Central memory CD8-positive, alpha-beta T cell (primary cell): ENCODE data around the gene SGTB.

Experiments used
- ATAC-seq: fragments of 150-1000 bp; cut with Tn5 transposase; replicated peaks from 2 replicates; pipeline ENCODE4 v1.10.0; 2022; ENCODE audit warnings: mild to moderate bottlenecking, moderate FRiP score, moderate number of reproducible peaks; ENCODE audit not compliant: poor library complexity, severe bottlenecking; ENCODE audit errors: extremely low read depth
- DNase-seq, 2 donors: peaks; one replicate each; pipeline ENCODE4 v3.0.0; 2021; ENCODE audit warnings: low spot score in 2 of 2
- H3K27ac Mint-ChIP-seq: one replicate; pipeline ENCODE4 v1.8.0; 2022; ENCODE audit warnings: low read depth, mild to moderate bottlenecking, moderate library complexity, mixed read lengths
- H3K27me3 Mint-ChIP-seq: one replicate; pipeline ENCODE4 v1.8.0; 2022; ENCODE audit warnings: mixed read lengths
- H3K36me3 Mint-ChIP-seq: one replicate; pipeline ENCODE4 v1.8.0; 2022; ENCODE audit warnings: mild to moderate bottlenecking, moderate library complexity, mixed read lengths; ENCODE audit not compliant: insufficient read depth
- H3K4me1 Mint-ChIP-seq: one replicate; pipeline ENCODE4 v1.8.0; 2022; ENCODE audit warnings: mixed read lengths
- H3K4me3 Mint-ChIP-seq: one replicate; pipeline ENCODE4 v1.8.0; 2022; ENCODE audit warnings: mild to moderate bottlenecking, moderate library complexity, mixed read lengths
- H3K9me3 Mint-ChIP-seq: one replicate; pipeline ENCODE4 v1.8.0; 2022; ENCODE audit warnings: mixed read lengths

The SGTB gene, protein sequence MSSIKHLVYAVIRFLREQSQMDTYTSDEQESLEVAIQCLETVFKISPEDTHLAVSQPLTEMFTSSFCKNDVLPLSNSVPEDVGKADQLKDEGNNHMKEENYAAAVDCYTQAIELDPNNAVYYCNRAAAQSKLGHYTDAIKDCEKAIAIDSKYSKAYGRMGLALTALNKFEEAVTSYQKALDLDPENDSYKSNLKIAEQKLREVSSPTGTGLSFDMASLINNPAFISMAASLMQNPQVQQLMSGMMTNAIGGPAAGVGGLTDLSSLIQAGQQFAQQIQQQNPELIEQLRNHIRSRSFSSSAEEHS

DNA sequence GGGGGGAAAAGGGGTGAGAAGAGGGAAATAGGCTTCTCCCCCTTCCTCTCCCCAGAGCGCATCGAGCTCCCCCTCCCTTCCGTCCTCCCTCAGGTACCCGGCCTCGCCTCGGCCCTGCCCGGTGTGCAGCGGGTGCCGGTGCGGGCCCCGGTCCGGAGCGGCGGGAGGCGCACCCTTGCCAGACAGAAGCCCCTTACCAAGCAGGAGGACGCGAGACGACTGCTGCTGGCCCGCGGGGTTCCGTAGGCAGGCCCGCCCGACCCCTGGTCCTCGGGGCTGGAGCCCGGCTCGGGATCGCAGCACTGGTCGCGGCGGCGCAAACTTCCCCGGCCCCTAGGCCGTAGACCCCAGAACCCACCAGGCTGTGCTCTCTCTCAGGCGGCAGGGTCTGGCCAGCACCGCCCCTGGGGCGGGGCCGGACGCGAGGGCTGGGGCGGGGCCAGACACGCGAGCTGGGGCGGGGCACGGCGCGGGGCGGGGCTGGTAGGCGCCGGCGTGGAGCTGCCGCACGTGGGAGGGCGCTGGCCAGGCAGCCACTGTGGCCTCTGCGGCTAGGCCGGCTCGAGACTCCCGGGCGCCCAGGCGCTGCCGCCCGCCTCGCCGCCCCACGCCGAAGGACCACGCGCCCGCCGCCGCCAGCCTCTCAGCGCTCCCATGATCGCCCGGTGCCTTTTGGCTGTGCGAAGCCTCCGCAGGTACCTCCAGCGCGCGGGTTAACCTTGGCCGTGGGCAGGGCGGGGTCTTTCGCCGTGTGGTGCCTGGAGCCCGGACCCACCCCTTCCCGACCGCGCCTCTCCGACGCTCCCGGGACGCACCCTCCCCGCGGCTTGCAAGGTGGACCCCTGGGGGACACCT is at the start of gene SGTB, which contains the start of gene NLN:
SGTB (minus strand) TSS at position 390 of the 855 bp plus-strand sequence. CDS start 1,302 bp downstream, outside the sequence.
NLN (plus strand) TSS at position 486 of the 855 bp plus-strand sequence; CDS start at position 655, 169 bp downstream.
- Mint-ChIP-seq H3K36me3 (peaks cover 5% of the 10 kb centered on the region), H3K9me3 (no peaks in the 10 kb centered on the region), H3K4me1 (peaks cover 19% of the 10 kb centered on the region), H3K4me3 (peak within 1 kb of the TSS; percentile 91), H3K27me3 (no peaks in the 10 kb centered on the region), H3K27ac (peak within 1 kb of the TSS; percentile 91)
- peak; percentile 69 for DNase-seq
- peak; percentile 84 for ATAC-seq

DNA sequence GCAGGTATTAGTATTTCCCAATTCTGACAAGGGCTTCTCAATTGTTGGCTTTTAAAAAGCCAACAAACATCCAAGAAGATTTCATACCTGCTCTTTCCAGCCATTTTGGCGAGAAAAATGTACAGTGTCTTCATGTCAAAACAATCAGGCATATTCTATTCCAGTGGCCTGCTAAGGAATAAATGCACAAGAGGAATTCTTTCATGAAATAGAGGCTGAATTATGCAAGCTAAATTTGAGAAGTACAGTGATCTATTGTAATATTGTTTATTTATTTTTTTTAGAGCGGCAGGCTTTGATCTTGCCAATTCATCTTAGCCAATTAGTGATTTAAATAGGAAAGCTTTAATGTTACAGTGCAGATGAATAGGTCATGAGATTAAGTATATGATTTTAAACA is 49.4 kb upstream of the SGTB start:
- H3K27ac Mint-ChIP-seq = no peak overlapping the region
- no peaks in the 10 kb centered on the region for H3K36me3 Mint-ChIP-seq
- no peak overlapping the region for H3K4me3 Mint-ChIP-seq
- H3K4me1 Mint-ChIP-seq = no peaks in the 10 kb centered on the region
- ATAC-seq (no peak), DNase-seq (no peak)
- no peaks in the 10 kb centered on the region for H3K9me3 Mint-ChIP-seq
- no peaks in the 10 kb centered on the region for H3K27me3 Mint-ChIP-seq

DNA sequence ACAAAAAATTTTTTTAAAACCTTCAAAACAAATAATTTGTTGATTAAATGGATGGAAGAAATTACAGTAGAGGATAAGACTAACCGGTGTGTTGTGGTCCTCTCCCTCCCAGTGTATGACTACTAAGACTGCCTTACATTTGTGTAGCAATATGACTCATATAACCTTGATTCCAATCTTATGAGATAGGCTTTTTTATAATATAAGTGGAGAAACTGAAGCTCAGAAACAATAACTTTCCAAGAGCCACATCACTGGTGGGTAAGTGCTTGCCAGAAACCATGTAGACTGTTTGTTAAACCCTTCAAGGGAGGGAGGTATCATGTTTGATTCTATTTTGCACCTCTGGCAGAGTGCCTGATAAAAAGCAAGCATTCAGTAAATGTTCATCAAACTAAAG is 47.6 kb upstream of the SGTB start:
- H3K36me3 Mint-ChIP-seq = no peaks in the 10 kb centered on the region
- no peak for ATAC-seq
- no peak for DNase-seq
- no peak overlapping the region for H3K4me3 Mint-ChIP-seq
- H3K9me3 Mint-ChIP-seq = no peaks in the 10 kb centered on the region
- H3K4me1 Mint-ChIP-seq = no peaks in the 10 kb centered on the region
- no peak overlapping the region for H3K27ac Mint-ChIP-seq
- no peaks in the 10 kb centered on the region for H3K27me3 Mint-ChIP-seq

DNA sequence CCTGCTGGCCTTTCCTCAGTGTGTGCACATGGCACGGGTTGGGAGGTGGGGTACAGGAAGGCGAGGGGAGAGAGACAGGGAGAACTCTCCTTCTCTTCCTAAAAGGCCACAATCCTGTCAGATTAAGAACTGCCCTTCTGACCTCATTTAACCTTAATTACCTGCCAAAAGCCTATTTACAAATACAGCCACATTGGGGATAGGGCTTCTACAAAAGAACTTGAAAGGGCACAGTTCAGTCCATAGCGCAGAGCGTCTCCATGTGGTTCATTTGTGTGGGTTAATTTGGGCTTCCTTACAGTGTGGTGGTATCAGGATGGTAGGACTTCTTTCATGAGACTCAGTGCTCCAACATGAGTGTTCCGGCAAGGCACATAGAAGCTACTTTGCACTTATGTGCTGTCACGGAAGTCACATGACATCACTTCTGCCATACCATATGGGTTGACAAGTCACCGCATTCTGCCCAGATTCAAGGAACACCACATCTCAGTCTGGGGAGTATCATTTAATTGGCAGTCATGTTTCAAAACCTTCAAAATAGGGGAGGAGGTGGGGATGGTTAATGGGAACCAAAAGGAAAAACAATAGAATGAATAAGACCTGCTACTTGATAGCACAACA is 46.9 kb upstream of the SGTB start:
- Mint-ChIP-seq H3K27ac (no peak overlapping the region), H3K27me3 (no peaks in the 10 kb centered on the region), H3K36me3 (no peaks in the 10 kb centered on the region), H3K4me3 (no peak overlapping the region), H3K4me1 (no peaks in the 10 kb centered on the region), H3K9me3 (no peaks in the 10 kb centered on the region)
- no peak for ATAC-seq
- no peak for DNase-seq

DNA sequence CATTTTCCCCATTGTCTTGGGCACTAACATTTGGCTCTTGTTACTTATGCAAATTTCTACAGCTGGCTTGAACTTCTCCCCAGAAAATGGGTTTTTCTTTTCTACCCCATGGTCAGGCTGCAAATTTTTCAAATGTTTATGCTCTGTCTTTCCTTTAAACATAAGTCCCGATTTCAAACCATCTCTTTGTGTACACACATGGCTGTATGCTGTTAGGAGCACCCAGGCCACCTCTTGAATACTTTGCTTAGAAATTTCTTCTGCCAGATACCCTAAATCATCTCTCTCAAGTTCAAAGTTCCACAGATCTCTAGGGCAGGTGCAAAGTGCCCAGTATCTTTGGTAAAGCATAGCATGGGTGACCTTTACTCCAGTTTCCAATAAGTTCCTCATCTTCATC is 45.7 kb upstream of the SGTB start:
- no peaks in the 10 kb centered on the region for H3K9me3 Mint-ChIP-seq
- H3K4me3 Mint-ChIP-seq = no peak overlapping the region
- no peaks in the 10 kb centered on the region for H3K36me3 Mint-ChIP-seq
- DNase-seq = no peak
- H3K27me3 Mint-ChIP-seq = no peaks in the 10 kb centered on the region
- no peak for ATAC-seq
- no peaks in the 10 kb centered on the region for H3K4me1 Mint-ChIP-seq
- H3K27ac Mint-ChIP-seq = no peak overlapping the region

DNA sequence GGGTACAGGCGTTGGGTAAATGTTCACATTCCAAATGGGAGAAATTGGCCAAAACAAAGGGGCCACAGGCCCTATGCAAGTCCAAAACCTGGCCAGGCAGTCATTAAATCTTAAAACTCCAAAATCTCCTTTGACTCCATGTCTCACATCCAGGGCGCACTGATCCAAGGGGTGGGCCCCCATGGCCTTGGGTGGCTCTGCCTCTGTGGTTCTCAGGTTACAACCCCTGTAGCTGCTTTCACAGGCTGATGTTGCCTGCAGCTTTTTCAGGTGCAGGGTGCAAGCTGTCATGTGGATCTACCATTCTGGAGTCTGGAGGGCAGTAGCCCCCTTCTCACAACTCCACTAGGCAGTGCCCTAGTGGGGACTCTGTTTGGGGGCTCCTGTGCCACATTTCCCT is 44.9 kb upstream of the SGTB start:
- no peak overlapping the region for H3K4me3 Mint-ChIP-seq
- no peak for DNase-seq
- H3K27me3 Mint-ChIP-seq = no peaks in the 10 kb centered on the region
- no peak overlapping the region for H3K27ac Mint-ChIP-seq
- ATAC-seq = no peak
- H3K4me1 Mint-ChIP-seq = no peaks in the 10 kb centered on the region
- H3K9me3 Mint-ChIP-seq = no peaks in the 10 kb centered on the region
- H3K36me3 Mint-ChIP-seq = no peaks in the 10 kb centered on the region

DNA sequence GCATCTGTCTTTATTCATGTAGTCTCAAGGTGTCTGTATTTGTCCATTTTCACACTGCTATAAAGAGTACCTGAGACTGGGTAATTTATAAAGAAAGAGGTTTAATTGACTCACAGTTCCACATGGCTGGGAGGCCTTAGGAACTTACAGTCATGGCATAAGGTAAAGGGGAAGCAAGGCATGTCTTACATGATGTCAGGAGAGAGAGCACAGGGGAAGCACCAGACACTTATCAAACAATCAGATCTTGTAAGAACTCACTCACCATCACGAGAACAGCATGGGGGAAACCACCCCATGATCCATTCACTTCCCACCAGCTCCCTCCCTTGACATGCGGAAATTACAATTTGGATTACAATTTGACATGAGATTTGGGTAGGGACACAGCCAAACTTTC is 44.3 kb upstream of the SGTB start:
- Mint-ChIP-seq H3K4me3 (no peak overlapping the region), H3K9me3 (no peaks in the 10 kb centered on the region), H3K27ac (no peak overlapping the region), H3K4me1 (peaks cover under 1% of the 10 kb centered on the region), H3K27me3 (no peaks in the 10 kb centered on the region), H3K36me3 (no peaks in the 10 kb centered on the region)
- DNase-seq (no peak), ATAC-seq (no peak)

DNA sequence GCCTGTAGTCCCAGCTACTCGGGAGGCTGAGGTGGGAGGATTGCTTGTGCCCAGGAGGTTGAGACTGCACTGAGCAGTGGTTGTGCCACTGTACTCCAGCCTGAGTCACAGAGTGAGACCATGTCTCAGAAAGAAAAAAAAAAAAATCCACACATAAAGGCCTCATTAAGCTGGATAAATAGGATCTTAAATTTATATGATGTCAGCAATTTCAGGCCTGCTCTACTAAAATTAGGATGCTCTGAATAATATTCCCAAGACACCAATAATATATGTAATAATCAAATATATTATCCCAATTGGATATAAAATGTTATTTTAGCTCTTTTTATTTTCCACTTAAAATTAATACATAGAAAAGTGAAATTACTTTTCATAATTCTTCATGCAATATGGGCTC is 43.7 kb upstream of the SGTB start:
- H3K4me1 Mint-ChIP-seq = peaks cover 6% of the 10 kb centered on the region
- H3K4me3 Mint-ChIP-seq = no peak overlapping the region
- no peaks in the 10 kb centered on the region for H3K9me3 Mint-ChIP-seq
- ATAC-seq (no peak), DNase-seq (no peak)
- H3K27ac Mint-ChIP-seq = no peak overlapping the region
- H3K27me3 Mint-ChIP-seq = no peaks in the 10 kb centered on the region
- no peaks in the 10 kb centered on the region for H3K36me3 Mint-ChIP-seq

DNA sequence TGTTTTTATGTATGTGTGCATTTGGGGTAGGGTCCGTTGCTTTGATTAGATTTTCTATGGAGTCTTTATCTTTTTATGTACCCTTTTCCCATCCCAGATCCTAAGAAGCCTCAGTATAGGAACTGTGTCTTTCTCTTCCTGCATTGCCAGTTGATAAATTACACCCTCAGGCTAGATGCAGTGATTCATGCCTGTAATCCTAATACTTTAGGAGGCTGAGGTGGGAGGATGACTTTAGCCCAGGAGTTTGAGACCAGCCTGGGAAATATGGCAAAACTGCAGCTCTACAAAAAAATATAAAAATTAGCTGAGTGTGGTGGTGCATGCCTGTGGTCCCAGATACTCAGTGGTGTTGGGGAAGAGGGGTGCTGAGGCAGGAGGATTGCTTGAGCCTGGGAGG is 40.3 kb upstream of the SGTB start:
- ATAC-seq (no peak), DNase-seq (no peak)
- Mint-ChIP-seq H3K36me3 (no peaks in the 10 kb centered on the region), H3K27ac (no peak overlapping the region), H3K4me1 (peaks cover 7% of the 10 kb centered on the region), H3K27me3 (no peaks in the 10 kb centered on the region), H3K4me3 (no peak overlapping the region), H3K9me3 (no peaks in the 10 kb centered on the region)

DNA sequence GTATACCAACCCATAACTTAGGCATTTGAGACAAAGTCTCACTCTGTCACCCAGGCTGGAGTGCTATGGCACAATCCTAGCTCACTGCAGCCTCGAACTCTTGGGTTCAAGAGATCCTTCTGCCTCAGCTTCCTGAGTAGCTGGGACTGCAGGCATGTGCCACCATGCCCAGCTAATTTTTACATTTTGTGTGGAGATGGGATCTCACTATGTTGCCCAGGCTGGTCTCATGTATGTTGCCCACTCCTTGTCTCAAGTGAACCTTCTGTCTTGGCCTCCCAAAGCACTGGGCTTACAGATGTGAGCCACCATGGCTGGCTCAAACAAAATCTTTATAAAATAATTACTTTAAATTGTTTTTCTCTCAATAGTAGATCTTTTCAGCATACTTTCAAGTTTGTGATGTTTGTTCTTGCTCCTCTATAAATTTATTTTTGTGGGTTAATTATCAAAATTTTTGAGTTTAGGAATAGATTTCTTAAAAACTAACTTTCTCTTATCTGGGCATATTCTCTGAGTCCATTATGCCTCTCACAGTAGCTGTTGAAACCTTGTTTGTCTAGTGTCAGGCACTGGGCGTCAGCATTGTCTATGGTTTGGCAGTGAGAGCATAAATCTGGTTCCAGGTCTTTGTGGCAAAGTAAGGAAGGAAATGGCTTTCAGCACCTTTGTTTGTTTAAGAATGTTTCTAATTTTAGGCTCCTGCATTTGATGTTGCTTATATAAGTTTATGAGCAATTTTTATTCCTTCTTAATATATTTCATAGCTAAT is 38.8 kb upstream of the SGTB start:
- DNase-seq = peak; percentile 18 to 52
- Mint-ChIP-seq H3K27me3 (no peaks in the 10 kb centered on the region), H3K4me1 (peaks cover 7% of the 10 kb centered on the region), H3K36me3 (no peaks in the 10 kb centered on the region), H3K9me3 (no peaks in the 10 kb centered on the region), H3K27ac (no peak overlapping the region), H3K4me3 (no peak overlapping the region)
- peak; percentile 99 for ATAC-seq

DNA sequence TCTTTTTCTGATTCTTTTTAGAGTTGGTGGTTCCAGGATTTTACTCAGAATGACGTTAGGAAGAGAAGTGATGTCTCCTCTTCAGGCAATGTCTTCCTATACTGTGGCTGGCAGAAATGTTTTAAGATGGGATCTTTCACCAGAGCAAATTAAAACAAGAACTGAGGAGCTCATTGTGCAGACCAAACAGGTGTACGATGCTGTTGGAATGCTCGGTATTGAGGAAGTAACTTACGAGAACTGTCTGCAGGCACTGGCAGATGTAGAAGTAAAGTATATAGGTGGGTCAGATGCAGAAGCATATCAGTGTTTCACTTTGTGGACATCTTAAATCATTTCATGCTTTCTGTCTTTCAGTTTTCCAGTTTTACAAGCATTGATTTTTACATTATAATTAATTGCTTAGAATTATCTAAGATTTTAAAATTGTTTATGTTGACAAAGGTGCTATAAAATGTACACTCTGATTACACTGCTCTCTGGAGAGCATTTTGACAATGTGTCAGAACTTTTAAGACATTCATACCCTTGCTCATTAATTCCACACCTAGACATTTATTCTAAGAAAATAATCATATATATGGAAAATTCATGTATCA is 36.7 kb upstream of the SGTB start:
- H3K9me3 Mint-ChIP-seq = no peaks in the 10 kb centered on the region
- H3K4me1 Mint-ChIP-seq = peaks cover 7% of the 10 kb centered on the region
- ATAC-seq (no peak), DNase-seq (no peak)
- no peak overlapping the region for H3K27ac Mint-ChIP-seq
- H3K36me3 Mint-ChIP-seq = no peaks in the 10 kb centered on the region
- H3K4me3 Mint-ChIP-seq = no peak overlapping the region
- no peaks in the 10 kb centered on the region for H3K27me3 Mint-ChIP-seq

DNA sequence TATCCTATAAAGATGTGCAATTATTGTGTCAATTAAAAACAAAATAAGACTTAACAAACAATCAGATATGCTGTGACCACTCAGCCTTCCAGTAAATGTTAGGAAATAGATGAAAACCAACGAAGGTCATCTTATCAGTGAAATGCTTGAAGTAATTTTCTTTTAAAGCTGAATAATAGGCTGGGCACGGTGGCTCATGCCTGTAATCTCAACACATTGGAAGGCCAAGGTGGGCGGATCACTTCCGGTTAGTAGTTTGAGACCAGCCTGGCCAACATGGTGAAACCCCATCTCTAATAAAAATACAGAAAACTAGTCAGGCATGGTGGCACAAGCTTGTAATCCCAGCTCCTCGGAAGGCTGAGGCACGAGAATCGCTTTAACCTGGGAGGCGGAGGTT is 31.3 kb upstream of the SGTB start:
- no peaks in the 10 kb centered on the region for H3K36me3 Mint-ChIP-seq
- DNase-seq (no peak), ATAC-seq (no peak)
- H3K4me1 Mint-ChIP-seq = no peaks in the 10 kb centered on the region
- H3K4me3 Mint-ChIP-seq = no peak overlapping the region
- no peak overlapping the region for H3K27ac Mint-ChIP-seq
- H3K9me3 Mint-ChIP-seq = no peaks in the 10 kb centered on the region
- H3K27me3 Mint-ChIP-seq = no peaks in the 10 kb centered on the region
